ENCODE data around the gene IGFALS. TPM values are rescaled to one million over a fixed set of nuclear protein-coding genes. Genes with fewer than 3 reads are reported as not detected.
A peak's percentile ranks its signal among the peaks of the same experiment; 100 is the strongest.

The IGFALS gene
- total RNA-seq, 4 donors from 2014 or later, result 0.42 to 2.4 (median 1.1) TPM

DNA sequence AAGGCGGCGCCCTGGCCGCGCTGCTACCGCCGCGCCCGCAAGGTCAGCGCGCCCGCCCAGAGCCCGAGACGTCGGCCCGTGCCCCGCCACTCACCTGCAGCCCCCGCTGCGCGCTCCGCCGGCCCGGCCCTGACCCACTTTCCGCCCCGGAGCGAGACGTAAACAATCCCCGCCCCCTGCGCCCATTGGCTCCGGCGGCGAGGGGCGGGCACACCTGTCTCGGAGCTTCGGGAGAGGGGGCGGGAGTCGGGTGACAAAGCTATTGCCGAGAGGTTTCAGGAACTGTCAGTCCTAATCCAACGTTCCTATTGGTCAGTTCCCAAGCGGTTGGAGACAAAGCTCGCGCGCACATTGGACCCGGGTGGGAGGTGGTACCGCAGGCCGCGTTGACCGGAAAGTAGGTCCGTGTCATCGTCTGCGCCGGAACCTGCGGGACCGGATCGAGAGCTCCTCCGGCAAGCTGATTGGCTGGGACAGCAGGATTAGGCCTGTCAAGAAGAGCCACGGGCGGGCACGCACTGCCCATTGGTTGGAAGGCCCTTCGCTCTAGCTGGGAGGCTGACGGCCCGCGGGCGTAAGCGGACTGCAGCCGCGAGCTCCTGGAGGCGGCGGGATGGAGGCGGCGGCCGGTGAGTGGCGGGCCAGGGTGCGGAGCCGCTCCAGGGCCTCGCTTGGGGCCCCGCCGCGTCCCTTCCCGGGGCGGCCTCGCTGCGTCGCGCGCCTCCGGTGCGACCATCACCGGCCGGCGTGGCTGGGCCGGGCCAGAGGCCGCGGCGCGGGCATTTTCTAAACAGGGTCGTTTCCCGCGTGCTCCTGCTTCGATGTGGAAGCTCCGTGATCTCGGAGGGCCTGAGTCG lies 10.9 kb downstream of the IGFALS start, which contains the start of the genes NUBP2 and SPSB3:
Gene NUBP2, plus strand, starts transcription at position 553 of the 857 bp plus-strand sequence. Its CDS starts 61 bp downstream, at position 614.
Gene SPSB3, minus strand, starts transcription at position 164 of the 857 bp plus-strand sequence. CDS start 1,088 bp downstream, outside the sequence.
- TF ChIP-seq POLR2A (IDR thresholded peaks at IDR 0.05), result peak in 1 of 2 donors; percentile 46
- peak in 2 of 3 donors; percentile 22 to 96 for TF ChIP-seq POLR2AphosphoS5 (IDR thresholded peaks at IDR 0.05)
- TF ChIP-seq, protein P1, sequence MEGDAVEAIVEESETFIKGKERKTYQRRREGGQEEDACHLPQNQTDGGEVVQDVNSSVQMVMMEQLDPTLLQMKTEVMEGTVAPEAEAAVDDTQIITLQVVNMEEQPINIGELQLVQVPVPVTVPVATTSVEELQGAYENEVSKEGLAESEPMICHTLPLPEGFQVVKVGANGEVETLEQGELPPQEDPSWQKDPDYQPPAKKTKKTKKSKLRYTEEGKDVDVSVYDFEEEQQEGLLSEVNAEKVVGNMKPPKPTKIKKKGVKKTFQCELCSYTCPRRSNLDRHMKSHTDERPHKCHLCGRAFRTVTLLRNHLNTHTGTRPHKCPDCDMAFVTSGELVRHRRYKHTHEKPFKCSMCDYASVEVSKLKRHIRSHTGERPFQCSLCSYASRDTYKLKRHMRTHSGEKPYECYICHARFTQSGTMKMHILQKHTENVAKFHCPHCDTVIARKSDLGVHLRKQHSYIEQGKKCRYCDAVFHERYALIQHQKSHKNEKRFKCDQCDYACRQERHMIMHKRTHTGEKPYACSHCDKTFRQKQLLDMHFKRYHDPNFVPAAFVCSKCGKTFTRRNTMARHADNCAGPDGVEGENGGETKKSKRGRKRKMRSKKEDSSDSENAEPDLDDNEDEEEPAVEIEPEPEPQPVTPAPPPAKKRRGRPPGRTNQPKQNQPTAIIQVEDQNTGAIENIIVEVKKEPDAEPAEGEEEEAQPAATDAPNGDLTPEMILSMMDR (IDR thresholded peaks at IDR 0.05), result no peak
- no peak for TF ChIP-seq EP300 (IDR thresholded peaks at IDR 0.05)
- WGBS, result 0% methylated on average over 2 of the region's 102 CpGs
- Histone ChIP-seq H3K27ac (peak within 1 kb of the TSS; percentile 92), H3K36me3 (peaks cover 40% of the 10 kb centered on the region), H3K9me3 (no peaks in the 10 kb centered on the region), H3K27me3 (no peaks in the 10 kb centered on the region), H3K4me3 (peak within 1 kb of the TSS; percentile 79), H3K4me1 (peaks cover 47% of the 10 kb centered on the region)
- peak; percentile 100 for DNase-seq (ENCODE audit: low spot score in 2 of 2)

DNA sequence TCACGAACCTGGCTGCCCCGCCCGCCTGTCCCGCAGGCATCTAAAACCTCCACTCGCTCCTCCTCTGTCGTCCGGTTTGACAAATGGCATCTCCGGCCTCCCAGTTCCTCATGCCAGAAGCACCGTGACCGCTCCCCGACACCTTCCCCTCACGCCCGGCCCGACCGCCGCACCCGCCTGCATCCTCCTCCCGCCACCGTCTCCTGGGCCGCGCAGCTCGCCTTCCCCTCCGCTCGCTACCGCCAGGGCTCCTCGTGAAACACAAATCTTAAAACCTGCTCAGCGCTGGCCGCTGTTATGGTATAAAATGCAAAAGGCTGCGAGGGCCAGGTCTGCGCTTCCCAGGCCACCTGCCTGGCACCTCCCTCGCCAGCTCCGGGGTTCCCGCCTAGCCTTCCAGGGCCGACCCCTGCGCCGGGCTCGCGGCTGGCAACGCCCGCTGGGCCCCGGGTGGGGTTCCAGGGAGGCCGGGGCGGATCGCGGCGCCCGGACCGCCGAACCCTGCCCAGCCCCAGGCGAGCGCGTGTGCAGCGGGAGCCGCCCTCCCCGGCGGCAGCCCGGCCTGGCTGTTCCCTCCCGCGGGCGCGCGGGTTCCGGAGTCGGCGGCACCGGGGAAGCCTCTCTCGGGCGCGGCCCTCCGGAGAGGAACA lies 11.6 kb downstream of the IGFALS start:
- Histone ChIP-seq H3K9me3 (no peaks in the 10 kb centered on the region), H3K4me3 (peak overlapping the region; percentile 79), H3K27ac (peak overlapping the region; percentile 91), H3K27me3 (no peaks in the 10 kb centered on the region), H3K36me3 (peaks cover 40% of the 10 kb centered on the region), H3K4me1 (peaks cover 45% of the 10 kb centered on the region)
- under 1% methylated on average over 34 of the region's 70 CpGs for whole genome bisulfite sequencing
- no peak for DNase-seq (ENCODE audit: low spot score in 2 of 2)
- TF ChIP-seq POLR2AphosphoS5 (IDR thresholded peaks at IDR 0.05) (no peak), POLR2A (IDR thresholded peaks at IDR 0.05) (no peak)
- TF ChIP-seq, protein P1 (IDR thresholded peaks at IDR 0.05), result no peak

DNA sequence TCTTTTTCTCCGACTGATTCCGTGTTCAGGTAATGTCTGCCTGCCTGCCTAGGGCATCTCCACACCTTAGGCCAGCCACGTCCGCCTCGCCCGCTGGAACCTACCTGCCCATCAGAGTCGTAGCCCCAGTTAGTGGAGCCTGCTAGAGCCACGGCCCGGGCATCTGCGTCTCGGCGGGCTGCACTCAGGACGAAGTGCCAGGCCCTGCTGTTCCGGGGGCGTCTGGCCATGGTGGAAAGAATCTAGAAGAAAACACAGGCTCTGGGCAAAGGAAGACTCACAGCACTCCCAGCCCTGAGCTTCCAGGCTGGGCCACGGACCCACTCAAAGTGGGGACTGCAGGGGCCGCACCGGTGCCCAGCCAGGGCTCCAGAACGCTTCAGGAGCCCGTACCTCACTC lies 12.3 kb downstream of the IGFALS start:
- Histone ChIP-seq H3K27me3 (no peaks in the 10 kb centered on the region), H3K4me1 (peaks cover 43% of the 10 kb centered on the region), H3K9me3 (no peaks in the 10 kb centered on the region), H3K4me3 (peak overlapping the region; percentile 79), H3K36me3 (peaks cover 41% of the 10 kb centered on the region), H3K27ac (peak overlapping the region; percentile 91)
- TF ChIP-seq EP300 (IDR thresholded peaks at IDR 0.05) (no peak), POLR2AphosphoS5 (IDR thresholded peaks at IDR 0.05) (no peak), POLR2A (IDR thresholded peaks at IDR 0.05) (no peak)
- TF ChIP-seq, protein P1 (IDR thresholded peaks at IDR 0.05), result no peak
- no peak for DNase-seq (ENCODE audit: low spot score in 2 of 2)
- 61% methylated on average over 20 of the region's 20 CpGs for WGBS

DNA sequence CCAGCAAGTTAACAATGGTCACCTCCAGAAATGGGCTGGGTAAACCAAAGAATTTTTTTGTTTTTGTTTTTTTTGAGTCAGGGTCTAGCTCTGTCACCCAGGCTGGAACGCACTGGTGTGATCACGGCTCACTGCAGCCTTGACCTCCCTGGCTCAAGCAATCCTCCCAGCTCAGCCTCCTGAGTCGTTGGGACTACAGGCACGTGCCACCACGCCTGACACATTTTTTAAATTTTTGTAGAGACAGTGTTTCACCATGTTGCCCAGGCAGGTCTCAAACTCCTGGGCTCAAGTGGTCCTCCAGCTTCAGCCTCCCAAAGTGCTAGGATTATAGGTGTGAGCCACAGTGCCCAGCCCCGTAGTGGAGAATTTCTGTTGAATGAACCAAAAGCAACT lies 12.8 kb downstream of the IGFALS start:
- no peak for DNase-seq (ENCODE audit: low spot score in 2 of 2)
- no peak overlapping the region for H3K27ac ChIP-seq
- H3K4me3 ChIP-seq, result no peak overlapping the region
- TF ChIP-seq POLR2AphosphoS5 (IDR thresholded peaks at IDR 0.05) (no peak), EP300 (IDR thresholded peaks at IDR 0.05) (no peak), POLR2A (IDR thresholded peaks at IDR 0.05) (no peak)
- TF ChIP-seq, protein P1 (IDR thresholded peaks at IDR 0.05), result no peak
- no peaks in the 10 kb centered on the region for H3K9me3 ChIP-seq
- H3K27me3 ChIP-seq, result no peaks in the 10 kb centered on the region
- peaks cover 44% of the 10 kb centered on the region for H3K36me3 ChIP-seq
- WGBS, result 63% methylated on average over 5 of the region's 6 CpGs
- peaks cover 41% of the 10 kb centered on the region for H3K4me1 ChIP-seq

Data from suprapubic skin (tissue), 4 donors.